GM19372 (cell line): ENCODE results near the gene CBLN3.

Experiments
- ATAC-seq: cut with Tn5 transposase; IDR thresholded peaks from one replicate; pipeline ENCODE4 v1.9.1; 2021; ENCODE audit warnings: mild to moderate bottlenecking, low read depth, moderate library complexity; ENCODE audit not compliant: unreplicated experiment

Gene CBLN3

DNA sequence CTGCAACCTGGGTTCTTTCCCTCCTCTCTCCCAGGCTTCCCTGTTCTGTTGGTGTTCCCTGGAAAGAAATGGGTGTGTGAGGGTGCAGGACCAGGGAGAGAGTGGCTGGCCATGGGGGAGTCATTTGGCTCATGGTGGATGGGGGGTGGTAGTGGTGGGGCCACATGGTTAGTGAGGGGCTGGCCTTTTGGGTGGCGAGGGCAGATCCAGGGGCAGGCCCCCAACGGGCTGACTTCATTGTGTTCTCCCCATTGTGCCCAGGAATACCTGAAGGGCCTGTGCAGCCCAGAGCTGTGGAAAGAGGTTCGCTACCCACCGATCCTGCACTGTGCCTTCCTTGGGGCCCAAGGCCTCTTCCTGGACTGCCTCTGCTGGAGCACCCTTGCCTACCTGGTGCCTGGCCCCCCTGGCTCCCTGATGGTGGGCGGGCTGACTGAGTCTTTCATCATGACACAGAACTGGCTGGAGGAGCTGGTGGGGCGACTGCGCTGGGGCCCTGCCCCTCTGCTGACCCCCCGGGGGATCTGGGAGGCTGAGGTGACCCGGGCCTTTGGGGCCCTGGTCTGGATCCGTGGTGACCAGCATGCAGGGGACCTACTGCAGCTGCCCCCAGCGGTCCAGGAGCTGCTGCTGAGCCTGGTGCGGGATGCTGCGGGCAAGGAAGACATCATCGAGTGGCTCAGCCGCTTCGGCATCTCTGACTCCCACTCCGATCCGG is 21.7 kb downstream of the CBLN3 start:
- ATAC-seq, result no peak

DNA sequence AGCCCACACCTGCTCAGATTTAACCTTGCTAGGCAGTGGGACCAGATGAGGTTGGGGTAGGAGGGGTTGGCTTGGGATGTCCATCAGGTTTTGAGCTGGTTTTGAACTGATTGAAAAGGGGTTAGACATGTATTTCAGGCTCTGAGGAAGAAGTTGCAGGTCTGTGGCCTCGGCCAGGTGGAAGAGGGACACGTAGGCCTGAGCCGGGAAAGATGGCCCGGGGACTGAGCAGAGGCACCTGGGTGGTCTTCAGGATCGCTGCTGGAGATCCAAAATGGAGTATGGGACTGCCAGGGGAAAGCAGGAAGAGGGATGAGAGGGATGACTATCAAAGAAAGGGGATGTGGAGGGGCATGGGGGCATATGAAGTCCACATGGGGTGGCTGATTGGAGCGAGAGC is 23.1 kb downstream of the CBLN3 start:
- ATAC-seq, result no peak

DNA sequence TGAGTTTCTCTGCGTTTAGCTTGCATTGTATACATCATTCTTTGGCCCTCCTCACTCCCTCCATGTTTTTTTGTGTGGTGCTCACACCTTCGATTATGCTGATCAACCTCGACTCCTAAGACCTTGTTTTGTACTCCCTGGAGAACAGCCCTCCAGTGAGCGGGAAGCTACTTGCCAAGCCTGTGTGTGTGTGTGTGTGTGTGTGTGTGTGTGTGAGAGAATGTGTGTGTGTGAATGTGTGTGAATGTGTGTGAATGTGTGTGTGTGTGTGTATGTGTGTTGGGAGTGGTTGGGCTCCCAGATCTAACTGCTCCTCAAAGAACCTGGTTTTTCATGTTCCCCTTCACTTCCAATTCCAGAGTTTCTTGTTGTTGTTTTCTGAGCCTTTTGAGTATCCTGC is 24.7 kb downstream of the CBLN3 start:
- no peak for ATAC-seq

DNA sequence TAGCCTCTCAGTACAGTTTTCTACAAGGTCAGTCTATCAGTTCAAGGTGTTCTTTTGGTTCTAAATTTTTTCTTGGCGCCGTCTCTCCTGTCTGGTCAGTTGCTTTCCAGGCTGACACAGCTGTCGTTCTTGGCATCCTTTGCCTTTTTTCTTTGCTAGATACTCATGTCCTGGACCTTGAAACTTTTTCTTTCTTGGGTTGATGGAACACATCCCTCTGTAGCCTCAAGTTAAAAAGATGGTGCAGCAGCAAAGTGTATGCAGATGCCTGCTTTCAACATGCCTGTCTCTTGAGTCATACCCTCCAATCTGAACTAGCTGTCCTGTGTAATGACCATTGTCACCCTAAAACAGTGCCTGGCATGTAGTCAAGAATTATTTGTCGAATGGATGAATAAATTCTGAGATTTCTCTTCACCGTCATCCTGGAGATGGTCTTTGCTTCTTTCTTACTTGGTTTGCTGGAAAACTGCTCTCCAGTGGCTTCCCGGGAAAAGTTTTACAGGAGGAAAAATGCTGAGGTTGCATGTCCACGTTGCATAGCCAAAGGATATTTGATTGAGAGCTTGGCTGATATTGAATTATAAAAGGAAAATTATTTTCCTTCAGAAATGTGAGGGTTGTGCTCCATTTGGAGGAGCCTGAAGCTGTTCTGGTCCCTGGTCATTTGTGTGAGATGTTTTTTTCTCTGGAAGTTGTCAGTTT is 26.0 kb downstream of the CBLN3 start:
- ATAC-seq, result no peak

DNA sequence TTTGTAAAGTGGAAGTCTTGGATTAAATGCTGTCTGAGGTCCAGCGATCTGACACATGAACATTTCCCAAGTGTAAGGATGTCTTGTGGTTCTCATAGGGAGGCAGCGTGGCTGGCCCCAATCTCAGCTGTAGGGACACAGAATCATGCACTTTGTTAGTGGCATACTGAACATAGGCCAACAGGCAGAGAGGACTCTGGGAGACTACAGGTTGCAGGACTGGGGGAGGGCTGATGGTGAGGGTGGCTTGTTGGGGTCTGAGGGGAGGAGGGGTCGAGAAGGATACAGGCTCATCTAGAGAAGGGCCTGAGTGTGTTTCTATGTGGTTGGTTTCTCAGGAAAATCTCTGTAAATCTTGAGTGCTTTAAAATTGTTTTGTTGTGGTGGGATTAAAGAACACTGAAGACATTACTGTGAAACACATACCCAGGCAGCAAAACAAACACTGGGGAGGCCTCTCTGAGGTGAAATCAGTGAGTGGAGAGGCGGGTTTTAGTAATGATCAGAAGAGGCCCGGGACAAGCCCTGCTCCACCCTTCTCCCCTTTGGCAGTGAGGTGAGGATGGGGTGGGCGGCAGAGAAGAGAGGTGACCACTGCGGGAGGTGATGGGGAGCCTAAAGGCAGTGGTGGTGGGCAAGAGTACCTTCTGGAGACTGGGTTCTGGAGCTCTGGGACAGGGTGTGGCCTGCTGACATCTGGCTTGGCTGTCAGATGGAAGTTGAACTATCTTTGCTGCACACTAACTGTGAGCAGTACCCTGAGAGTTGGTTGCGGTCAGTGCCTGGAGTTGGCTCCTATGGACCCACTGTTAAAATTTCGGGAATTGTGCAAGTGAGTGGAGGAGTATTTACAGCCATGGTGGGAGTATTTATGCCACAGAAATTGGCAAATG is 27.4 kb downstream of the CBLN3 start:
- ATAC-seq, result no peak

DNA sequence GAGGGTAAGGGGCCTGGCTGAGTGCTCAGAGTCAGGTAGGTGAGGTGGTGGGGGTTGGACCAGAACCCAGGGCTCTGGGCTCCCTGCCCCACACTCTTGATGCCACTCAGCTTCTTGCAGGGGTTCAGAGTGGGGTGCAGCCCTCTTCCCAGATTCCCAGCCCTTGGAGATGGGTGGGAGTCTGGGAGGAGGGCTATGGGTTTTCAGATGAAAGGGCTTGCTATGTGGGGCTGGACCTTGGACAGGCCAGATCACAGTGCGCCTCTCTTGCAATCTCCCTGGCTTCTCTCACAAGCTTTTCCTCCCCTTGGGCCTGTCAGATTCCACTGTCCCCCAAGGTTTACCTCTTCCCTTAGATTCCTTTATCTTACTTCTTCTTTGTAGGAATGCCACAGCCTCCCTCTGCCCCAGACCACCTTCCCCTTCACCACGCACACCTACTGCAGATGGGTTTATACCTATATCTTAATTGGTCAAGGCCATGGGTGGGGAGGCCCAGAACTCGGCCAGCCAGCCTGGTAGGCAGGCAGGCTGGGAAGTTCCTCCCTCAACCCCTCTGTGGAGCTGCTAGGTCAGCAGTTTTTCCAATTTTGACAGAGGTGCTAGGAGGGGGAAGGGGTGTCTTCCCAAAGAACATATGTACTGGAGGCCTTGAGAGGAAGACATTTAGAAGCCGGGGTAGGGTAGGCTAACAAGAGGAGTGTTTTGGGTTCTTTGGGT is 29.3 kb downstream of the CBLN3 start:
- no peak for ATAC-seq

DNA sequence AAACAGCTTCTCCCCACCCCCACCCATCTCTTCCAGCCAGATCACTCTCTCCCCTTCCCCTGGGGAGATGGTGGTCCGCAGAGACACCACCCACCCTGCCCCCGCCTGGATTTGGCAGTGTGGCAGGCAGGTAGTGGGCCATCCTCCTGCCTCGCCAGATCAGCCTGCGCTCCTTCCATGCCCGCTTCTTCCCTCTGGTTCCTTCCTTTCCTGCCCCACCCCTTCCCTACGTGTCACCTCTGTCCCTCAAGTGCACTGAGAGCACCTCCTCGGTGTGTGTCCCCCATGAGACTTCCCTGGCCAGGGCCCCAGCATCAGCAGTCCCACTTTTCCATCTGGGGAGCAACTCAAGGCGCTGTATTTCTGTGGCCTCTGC is 30.0 kb downstream of the CBLN3 start:
- ATAC-seq, result no peak

DNA sequence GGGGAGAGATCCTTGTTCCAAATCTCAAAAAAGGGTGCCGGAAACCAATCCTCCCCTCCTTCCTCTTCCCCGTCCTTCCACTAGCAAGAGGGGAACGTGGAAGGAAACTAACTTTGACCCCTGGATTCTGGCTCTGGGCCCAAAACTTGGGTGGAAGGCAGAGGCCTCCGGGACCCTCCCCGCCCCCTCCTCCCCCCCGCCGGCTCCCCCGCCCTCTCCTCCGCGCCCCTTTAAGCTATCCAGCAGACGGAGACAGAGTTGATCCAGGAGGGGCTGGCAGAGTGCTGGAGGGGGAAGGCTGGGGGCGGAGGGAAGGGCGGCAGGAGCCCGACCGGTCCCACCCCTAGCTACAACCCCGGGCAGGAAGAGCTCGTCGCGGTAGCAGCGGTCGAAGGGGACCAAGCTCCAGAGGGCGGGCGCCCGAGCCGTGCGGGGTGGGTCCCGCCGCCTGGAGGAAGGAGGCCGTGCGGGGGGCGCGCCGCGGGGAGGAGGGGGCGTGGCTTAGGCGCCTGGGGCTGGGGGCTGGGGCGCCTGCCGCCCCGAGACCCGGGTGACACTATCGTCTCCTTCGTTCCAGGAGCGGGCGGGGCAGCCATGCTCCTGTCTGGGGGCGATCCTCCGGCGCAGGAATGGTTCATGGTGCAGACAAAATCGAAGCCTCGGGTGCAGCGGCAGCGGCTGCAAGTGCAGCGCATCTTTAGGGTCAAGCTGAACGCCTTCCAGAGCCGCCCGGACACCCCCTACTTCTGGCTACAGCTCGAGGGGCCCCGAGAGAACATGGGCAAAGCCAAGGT is 30.6 kb downstream of the CBLN3 start, which contains the start of gene NYNRIN:
Gene NYNRIN, plus strand, starts transcription at position 351 of the 794 bp plus-strand sequence. Its CDS starts 244 bp downstream, at position 595.
- no peak for ATAC-seq

DNA sequence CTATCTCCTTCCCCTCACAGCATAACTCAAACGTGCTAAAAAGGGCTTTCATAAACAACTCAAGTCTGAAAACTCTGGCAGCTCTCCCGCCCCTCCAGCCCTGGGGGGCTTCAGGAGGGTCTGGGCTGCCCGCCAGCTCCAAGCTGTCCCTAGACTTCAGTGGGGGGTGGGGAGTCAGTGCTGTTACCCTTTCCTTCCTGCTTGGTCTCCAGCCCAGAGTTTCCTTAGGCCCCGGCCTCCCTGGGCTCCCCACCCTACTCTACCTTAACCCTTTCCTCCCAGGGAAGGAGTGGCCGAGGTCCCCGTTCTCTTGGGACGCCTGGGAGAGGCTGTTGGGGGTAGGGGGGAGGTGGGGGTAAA is 31.2 kb downstream of the CBLN3 start:
- ATAC-seq, result no peak

DNA sequence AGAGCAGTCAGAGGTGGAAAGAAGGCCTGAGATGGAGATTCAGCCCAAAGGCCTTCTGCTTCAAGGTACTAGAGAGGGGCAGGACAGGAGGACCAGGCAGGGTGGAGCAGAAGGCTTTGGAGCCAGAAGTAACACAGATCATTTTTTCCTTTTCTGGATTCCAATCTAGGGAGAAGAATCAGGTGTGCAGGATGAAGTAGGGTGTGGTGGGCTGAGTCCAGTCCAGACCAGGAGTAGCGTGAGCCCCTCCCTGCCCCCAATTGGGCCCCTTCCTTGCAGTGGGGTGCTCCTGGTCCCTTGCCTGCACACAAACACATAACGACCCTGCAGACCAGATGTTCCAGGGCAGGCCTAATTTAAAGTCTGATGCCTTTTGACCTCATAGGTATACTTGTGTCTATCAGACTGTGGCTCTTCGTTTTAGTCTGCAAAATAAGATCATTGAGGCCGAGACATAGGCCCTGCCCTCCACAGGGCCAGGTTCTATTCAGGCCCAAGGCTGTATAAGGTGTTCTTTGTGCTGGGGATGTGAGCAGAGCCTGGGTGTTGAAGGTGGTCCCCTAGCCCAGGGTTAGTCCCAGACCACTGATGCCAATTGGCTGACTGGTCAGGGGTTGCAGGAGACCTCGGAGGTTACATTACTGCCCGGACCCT is 31.7 kb downstream of the CBLN3 start:
- ATAC-seq, result no peak

DNA sequence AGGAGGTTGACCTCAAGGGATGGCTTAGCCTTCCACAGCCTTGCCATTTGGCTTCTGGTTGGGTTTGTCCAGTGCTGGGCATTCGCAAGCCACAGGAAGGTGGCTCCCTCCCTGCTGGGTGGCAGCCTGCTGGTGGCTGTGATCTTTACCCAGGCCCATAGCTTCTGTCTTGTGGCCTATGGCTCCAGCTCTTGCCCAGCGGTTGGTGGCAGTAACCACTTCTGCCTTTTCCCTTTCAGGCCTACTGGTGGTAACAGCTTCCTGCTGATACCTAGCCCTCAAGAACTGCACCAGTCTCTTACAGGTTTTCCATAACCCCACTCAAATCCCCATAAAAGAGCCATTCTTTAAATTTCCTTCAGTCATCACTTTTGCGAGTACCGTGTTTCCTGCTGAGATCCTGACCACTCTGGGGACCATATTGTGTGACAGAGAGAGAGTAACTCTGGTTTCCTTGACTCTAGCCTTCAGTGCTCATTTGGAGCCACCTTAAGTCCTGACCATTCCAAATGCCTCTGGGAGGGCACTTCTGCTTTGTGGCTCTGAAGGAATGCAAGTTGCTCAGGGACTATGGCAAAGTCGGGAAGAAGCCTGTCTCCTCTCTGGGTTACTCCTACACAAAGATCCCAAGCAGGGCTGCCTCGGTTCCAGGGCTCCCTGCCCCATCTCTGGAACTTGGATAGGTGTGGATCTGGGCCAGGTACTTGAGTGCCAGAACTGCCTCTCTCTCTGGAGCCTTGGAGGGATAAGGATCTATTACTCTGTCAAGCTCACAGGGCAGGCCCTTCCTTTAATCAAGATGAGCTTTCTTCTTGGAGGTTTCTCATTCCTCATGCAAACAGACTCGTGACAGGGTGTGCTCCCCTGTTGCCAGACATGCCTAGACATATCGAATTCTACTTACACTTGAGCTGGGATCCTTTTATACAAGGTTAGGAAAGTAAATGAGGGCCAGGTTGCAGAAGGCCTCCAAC is 33.6 kb downstream of the CBLN3 start:
- no peak for ATAC-seq

DNA sequence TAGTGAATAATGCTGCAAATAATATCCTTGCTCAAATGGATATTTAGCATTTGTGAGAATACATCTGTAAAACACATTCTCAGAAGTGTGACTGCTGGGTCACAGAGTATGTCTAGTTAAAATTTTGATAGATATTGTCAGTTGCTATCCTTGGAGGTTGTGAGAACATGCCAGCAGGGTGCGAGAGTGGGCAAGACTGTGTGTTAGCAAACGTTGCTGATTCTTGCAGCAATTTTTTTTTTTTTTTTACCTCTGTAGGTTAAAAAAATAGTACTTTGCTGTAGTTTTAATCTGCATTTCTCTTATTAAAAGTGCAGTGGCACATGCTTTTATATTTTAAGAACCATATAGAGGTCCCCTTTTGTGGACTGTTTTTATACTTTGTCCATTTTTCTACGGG is 35.2 kb downstream of the CBLN3 start:
- ATAC-seq, result no peak

DNA sequence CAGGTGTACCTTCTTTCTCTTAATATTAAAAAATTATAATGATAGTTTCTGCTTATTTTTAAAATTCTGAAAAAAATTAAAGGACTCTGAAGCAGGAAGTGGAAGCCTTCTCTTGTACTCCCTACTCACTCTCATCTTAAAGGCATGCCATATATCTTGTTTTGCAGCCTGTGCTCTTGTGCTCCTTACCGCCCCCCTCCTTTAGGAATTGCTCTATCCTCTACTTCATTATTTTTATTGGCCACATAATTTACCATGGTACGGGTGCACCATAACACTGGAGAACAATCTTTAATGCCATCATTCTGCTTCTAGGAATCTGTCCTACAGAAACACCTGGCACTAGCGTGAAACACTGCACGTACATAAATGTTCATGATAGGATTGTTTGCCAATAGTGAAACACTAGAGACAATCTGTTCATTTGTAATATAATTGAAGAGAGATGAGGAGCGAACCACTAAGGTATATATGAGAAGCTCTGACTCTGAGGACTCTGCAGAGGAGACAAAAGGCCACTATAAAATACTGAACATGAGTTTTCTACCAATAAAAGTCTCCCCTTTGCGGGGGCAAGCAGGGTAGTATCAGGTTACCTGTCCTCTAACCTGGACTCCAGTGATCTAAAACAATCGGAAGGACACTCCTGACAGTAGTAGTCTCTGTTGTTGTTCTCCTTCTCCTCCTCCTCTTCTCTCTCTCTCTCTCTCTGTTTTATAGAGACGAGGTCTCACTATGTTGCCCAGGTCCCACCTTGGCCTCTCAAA is 37.0 kb downstream of the CBLN3 start:
- ATAC-seq, result no peak

DNA sequence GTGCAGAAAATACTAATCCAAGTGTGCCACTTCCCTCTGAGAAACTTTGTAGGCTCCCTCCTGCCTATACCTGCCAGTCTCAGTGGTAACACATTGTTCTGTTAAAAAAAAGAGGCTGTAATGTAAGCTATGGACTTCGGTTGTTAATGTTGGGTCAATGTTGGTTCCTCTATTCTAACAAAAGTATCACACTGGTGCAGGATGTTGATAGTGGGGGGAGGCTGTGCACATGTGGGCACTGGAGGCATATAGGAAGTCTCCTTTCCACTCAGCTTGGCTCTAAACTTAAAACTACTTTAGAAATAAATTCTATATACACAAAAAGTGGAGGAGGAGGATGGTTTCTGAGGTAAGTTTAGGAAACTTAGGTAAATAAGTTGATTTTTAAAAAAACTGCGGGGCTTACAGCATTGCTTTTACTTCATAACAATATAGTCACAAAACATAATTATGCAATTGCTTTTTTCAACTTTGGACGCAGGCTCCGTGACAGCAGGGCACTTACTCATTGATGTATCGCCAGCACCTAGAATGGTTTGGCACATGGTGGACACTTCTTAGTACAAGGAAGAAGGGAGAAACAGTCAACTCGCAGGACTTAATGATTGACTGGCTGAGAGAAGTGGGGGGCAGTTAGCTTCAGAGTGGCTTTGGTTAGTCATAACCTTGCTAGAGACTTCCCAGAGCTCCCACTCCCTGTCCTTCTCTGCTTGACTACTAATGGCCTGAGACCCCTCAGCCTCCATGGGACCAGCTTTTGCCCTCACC is 38.6 kb downstream of the CBLN3 start:
- ATAC-seq, result no peak

DNA sequence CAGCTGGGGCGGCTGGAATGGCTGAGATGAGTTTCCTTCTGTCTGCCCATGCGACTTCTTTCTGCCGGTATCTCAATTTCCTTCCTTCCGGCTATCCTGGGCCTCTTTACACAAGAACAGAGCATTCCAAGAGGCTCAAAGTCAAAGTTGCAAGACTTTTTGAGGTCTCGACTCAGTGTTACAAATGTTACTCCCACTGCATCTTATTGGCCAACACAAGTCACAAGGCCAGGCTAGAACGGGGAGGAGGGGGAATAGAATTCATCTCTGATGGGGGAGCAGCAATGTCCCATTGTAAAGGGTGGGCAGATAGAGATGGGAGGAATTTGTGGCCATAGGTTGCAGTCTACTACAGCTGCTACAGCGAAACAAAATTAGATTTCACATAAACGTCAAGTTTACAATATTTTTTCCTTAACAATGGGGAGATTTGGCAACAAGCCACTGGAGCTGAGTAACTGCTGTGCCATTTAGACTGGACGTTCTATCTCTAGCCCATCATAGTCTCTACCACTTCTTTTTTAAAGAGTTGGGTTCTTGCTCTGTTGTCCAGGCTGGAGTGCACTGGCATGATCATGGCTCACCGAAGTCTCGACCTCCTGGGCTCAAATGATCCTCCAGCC is 40.1 kb downstream of the CBLN3 start:
- no peak for ATAC-seq

DNA sequence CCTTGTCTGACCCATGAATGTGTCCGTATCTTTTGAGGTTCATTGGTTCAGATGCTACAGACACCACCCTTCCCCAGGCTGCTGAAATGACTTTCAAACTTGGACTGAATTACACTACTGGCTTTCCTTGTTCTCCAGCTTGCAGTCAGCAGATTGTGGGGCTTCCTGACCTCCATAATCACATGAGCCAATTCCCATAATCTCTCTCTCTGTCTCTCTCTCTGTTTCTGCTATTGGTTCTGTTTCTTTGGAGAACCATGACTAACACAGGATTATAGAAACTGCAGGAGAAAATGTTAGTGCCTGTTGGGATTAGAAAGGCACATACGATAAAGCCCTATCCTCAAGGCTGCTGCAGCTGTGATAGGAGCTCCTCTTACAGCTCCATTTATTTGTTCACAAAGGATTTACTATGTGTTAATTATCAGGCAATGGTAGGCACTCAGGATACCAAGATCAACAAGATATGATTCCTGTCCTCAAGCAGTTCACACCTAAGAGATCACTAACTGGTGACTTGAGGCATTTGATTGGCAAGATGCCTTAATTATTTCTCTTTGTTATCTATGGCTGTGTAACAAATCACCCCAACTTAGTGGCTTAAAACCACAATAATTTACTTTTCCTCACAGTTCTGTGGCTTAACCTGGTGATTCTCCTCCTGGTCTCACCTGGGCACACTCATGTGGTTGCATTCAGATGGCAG is 40.8 kb downstream of the CBLN3 start:
- ATAC-seq, result no peak
